Neural progenitor cell (in vitro differentiated cells): Measurements from ENCODE around the gene SOHLH2.

Experiments
- EZH2 ChIP-seq: fragments of 200-600 bp; sonication (generic); IDR thresholded peaks from 2 replicates; pipeline ENCODE4 v1.6.1; 2017; ENCODE audit warnings: antibody characterized with exemption, mild to moderate bottlenecking, moderate library complexity
- EZH2phosphoT487 ChIP-seq: fragments of 200-600 bp; sonication (generic); IDR thresholded peaks from 2 replicates; pipeline ENCODE4 v1.6.1; 2017; ENCODE audit warnings: antibody characterized with exemption
- TF ChIP-seq, protein P1 (sequence below): fragments of 200-600 bp; sonication (generic); IDR thresholded peaks from 2 replicates; pipeline ENCODE4 v1.5.1; 2017; ENCODE audit warnings: antibody characterized with exemption, mild to moderate bottlenecking

DNA sequence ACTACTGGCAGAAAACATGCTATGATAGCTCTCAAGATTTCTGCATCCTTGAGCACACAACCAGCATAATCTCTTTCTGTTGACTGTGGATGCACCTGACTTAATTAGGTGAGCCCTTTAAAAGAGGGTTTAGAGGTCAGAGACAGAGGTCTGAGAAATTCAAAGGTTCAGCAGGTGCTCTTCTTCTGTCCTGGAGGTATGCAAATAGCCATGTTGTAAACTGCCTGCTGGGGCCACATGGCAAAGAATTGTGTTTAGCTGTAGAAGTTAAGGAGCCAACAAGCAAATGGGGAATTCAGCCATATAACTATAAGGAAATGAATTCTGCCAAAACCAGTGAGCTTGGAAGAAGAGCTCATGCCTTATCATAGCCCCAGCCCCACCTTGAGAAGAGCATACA, 71.6 kb downstream of the SOHLH2 start:
- TF ChIP-seq, protein P1, sequence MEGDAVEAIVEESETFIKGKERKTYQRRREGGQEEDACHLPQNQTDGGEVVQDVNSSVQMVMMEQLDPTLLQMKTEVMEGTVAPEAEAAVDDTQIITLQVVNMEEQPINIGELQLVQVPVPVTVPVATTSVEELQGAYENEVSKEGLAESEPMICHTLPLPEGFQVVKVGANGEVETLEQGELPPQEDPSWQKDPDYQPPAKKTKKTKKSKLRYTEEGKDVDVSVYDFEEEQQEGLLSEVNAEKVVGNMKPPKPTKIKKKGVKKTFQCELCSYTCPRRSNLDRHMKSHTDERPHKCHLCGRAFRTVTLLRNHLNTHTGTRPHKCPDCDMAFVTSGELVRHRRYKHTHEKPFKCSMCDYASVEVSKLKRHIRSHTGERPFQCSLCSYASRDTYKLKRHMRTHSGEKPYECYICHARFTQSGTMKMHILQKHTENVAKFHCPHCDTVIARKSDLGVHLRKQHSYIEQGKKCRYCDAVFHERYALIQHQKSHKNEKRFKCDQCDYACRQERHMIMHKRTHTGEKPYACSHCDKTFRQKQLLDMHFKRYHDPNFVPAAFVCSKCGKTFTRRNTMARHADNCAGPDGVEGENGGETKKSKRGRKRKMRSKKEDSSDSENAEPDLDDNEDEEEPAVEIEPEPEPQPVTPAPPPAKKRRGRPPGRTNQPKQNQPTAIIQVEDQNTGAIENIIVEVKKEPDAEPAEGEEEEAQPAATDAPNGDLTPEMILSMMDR, result no peak
- TF ChIP-seq EZH2 (no peak), EZH2phosphoT487 (no peak)
